Right forelimb (tissue), 1 donor: ENCODE results near the gene NADK.

ENCODE experiments used
- DNase-seq: peaks from one replicate; pipeline ENCODE4 v3.0.0-alpha.2; 2018

NADK gene

DNA sequence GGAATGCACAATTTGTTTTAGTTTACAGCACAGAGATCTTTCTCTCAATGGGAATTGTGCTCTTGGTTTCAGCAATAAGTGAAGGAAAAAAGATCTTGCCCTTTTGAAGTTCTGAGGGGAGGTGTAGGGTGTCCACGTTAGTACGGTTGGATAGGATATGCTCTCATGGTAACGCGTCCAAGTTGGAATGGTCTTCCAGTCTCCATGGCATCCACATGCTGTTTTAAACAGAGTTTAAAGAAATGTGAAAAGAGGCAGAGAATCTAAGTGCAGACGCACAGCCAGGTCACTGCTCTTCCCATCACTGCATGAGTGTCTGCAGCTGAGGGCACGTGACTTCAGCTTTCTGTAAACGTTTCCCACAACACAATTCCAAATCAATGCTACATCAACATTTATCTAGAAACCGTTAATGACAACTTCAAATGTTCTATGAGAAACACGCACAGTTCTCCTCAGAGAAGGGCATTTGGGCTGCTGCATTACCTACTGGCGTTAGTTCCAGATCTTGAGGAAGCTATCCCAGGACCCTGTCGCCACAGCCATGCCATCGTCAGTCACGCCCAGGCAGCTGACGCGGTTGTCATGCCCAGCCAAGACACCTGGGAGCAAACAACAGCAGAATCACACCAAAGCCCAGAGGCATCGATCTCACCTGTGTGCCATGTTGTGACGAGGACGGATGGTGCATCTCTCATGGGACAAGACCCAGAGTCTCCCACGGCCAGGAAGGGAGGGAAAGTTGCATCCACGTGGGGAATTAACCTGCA lies 8.8 kb upstream of the NADK start:
- DNase-seq = no peak

GRCh38 chr1:1785666-1786065 lies 7.4 kb upstream of the NADK start:
- no peak for DNase-seq

GRCh38 chr1:1784933-1785332 lies 6.7 kb upstream of the NADK start:
- DNase-seq = no peak

DNA sequence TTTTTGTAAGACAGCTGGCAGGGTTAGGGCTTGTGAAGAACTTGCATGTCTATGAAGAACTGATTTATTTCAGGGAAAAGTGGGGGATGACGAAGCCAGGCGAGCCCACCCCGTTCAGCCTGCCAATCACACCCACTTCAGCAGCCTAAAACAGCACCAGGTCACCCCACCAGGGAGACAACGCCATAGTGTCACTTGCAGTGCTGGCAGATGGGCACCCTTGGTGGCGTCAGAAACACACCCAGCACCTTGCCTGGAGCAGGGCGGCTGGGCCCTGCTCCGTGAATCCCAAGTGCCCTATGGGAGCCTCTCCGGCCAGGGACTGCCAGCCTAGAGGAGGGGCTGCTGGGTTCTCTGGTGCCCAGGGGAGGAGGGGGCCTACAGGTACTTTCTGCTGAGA lies 5.0 kb upstream of the NADK start:
- no peak for DNase-seq

GRCh38 chr1:1782399-1783221 lies 4.3 kb upstream of the NADK start:
- DNase-seq = peak; percentile 66

DNA sequence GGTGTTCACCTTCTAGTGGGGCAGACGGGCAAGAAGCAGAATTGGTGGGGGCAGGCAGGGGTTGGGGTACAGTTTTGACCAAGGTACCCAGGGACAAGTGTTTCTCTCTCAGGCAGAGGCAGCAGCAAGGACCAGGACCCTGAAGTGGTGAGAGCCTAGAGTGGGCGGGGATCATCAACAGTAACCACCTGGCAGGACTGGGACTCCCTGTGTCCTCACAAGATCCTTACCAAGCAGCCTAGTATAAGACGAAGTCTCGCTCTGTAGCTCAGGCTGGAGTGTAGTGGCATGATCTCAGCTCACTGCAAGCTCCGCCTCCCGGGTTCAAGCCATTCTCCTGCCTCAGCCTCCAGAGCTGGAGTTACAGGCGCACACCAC lies 3.2 kb upstream of the NADK start:
- DNase-seq = no peak

- no peak for DNase-seq
Measured at GRCh38 chr1:1780598-1781525, 2.6 kb upstream of the NADK start.

DNA sequence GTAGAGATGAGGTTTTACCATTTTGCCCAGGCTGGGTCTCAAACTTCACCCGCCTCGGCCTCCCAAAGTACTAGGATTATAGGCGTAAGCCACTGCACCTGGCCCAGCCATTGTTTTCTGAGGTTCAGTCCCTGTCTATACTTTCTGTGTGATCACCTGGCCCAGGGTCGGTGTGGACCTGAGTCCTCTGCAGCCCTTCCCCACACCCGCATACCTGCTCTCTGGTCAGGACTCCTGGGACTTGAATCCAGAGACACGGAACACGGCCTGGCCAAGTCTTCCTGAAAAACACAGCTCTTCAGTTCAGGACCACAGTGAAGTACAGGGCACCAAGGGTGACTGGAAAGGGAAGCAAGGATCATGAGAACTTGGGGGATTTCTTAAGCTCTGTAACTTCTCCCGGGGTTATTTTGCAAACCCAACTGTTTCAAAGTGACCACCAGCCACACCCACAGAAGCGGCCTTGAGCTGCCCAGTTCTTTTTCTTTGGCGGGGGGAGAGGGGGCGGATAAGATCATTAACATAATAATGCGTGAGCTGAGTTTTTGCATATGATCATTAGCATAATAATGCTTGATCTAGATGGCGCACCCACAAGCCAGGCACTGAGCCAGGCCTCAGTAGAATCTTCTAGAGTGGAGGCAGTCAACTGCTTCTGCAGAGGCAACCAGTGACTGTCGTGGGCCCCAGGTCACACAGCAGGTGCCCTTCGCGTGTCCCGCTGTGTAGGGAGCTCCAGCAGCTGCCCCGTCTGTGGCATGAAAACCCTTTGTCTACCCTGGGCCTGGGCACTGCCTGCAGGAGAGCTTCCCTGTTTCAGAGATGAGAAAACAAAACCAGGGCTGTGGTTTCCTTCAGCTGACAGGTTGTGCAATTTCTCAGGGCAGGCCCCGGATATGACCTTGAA lies 1.7 kb upstream of the NADK start:
- no peak for DNase-seq

GRCh38 chr1:1779320-1779675 lies 1.0 kb upstream of the NADK start:
- DNase-seq = no peak

DNA sequence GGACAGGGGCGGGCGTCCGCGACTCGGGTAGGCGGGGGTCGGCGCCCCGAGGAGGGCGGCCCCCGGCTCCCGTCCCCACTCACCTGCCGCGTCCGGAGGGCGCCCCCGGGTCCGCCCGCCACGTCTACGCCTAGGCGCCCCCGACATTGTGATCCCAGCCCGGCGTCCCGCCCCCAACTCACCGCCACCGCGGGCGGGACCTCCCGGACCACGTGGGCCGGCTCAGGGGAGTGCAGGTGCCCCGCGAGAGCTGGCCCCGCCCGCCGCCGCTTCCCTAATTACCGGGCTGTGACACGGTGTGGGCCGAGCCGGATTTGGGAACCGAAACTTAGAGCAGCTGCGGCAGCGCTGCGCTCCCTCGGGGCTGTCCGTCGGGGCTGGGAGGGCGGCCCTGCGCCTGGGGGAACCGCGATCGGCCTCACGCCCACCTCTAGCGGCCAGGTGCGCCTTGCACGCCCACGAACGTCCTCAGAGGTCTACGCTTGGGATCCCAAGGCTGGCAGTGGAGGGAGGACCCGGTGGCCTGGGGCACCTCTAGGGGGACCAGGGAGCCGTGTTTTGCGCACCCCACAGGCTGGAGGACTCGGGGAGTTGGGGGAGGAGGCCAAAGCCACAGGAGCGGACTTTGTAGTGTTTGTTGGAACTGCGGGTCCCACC lies 521 bp upstream of the NADK start:
- DNase-seq = peak; percentile 61

DNA sequence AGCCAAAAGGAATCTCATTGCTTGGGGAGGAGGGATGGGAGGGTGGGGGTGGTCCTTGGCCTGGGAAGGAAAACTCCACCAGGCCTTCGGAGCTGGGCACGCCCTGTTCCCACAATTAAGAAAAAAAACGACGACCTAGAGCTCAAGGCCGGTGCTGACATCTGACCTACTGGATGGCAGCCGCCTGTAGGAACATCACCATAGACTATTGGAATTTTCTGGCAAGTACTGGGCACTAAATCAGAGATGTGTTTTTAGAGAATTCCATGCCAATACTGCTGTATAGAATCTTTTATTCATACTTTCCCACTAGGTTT lies 729 bp downstream of the NADK start:
- DNase-seq = no peak

- DNase-seq = no peak
Measured at GRCh38 chr1:1776672-1777582, 1.3 kb downstream of the NADK start.

GRCh38 chr1:1775327-1776226 lies 2.7 kb downstream of the NADK start:
- DNase-seq = no peak

DNA sequence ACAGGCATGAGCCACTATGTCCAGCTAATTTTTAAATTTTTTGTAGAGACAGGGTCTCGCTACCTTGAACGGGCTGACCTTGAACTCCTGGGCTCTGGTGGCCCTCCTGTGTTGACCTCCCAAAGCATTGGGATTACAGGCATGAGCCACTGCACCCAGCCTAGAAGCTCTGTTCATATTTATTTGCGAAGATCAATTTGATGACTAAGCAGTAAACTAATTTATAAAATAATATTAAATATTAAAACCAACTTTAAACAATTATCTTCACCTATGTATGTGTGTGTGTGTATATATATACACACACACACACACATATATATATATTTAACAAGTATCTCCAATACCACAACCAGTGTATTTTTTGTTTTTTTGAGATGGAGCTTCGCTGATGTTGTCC lies 4.4 kb downstream of the NADK start:
- no peak for DNase-seq

GRCh38 chr1:1771096-1771495 lies 7.2 kb downstream of the NADK start:
- no peak for DNase-seq

GRCh38 chr1:1770102-1770501 lies 8.2 kb downstream of the NADK start:
- DNase-seq = no peak

- DNase-seq = no peak
Measured at GRCh38 chr1:1768249-1768992, 9.8 kb downstream of the NADK start.

- no peak for DNase-seq
Measured at GRCh38 chr1:1764876-1765470, 13.3 kb downstream of the NADK start.
